Fibroblast of peridontal ligament (primary cell): Measurements from ENCODE around the gene GMDS.
A peak's percentile ranks its signal among the peaks of the same experiment; 100 is the strongest.

ENCODE experiments used
- DNase-seq: peaks from one replicate; pipeline ENCODE4 v3.0.0-alpha.2; 2010; ENCODE audit errors: extremely low read depth

Gene GMDS

DNA sequence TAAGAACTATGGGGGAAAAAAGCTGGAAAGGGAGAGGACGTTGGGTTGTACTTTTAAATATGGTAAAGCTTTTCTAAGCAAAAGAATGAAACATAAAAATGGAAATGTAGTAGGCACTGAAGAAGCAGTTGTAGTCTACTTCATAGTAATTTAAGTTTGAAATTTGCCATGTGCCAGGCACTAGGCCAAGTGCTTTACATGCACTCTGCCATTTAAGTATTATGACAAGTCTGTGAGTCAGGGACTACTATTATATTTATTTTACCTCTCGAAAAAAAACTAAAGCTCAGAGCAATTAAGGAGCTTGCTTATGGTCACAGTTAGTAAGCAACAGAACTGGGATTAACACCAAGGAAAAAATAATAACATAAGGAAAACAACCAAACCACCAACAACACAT lies 257.8 kb downstream of the GMDS start:
- peak; percentile 84 for DNase-seq

DNA sequence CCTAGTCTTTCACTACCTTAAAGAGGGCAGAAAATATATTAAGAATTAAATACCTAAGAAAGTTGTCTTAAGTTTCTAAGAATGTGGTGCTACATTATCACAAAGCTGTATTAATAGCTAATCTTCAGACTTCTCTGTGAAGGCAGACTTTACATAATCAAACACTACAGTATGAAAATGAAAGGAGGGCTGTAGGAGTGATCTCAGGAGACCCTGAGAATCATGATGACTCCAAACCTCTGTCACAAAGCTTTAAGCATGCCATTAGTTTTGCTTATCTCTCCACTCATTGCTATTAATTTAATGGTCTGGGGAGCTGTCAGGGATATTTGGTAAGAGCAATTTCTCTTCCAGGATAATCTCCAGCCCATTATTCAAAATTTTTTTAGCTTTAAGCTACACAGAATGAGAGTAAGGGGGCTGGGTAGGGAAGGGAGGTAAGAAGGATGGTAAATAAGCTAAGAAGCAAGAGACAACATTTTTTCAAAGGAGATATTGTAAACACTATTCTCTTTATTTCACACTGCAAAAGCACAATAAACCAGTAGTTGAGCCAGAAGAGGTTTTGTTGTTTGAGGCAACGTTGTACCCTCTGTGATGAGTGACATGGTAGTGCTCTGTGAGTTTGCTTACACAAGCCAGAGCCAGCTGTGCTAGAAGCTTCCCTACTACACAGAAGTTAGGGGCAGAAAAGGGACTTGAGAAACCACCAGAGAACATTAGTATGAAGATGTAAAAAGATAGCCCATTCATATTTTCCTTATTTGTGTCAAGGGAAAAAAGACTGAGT lies 258.8 kb downstream of the GMDS start:
- peak; percentile 24 for DNase-seq

DNA sequence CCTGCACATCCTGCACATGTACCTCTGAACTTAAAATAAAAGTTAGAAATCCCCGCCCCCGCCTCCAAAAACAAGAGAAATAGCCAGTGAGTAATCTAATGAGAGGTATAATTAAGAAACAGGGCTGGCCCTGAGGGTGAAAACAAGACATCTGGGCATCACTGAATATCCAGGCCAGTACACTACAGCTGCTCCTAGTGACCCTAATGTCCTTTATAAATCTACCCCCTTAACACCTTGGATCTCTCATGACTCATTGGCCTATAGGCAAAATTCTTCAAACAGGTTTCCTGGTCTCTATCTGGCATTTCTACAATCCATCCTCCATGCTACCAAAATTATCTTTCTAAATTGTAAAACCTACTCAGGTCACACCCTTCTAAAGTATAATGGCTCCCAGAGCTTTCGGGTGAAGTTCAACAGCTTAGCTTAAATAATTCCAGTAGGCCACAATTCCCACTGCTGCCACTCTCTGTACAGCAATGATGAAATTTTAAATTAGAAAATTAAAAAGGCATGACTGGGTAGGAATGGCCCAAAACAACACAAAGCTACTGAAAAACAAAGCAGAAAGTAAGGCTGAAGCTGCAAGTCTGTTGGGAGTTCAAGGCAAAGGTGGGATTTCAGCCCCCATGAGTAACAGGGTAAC lies 260.9 kb downstream of the GMDS start:
- peak; percentile 71 for DNase-seq

DNA sequence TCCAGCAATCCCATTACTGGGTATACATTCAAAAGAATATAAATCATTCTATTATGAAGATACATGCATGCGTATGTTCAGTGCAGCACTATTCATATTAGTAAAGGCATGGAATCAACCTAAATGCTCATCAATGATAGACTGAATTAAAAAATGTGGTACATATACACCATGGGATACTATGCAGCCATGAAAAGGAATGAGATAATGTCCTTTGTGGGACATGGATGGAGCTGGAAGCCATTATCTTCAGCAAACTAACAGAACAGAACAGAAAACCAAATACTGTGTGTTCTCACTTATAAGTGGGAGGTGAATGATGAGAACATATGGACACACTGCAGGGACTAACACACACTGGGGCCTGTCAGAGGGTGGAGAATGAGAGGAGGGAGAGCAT lies 261.6 kb downstream of the GMDS start:
- no peak for DNase-seq

GRCh38 chr6:1972962-1973361 lies 272.4 kb downstream of the GMDS start:
- DNase-seq = no peak

DNA sequence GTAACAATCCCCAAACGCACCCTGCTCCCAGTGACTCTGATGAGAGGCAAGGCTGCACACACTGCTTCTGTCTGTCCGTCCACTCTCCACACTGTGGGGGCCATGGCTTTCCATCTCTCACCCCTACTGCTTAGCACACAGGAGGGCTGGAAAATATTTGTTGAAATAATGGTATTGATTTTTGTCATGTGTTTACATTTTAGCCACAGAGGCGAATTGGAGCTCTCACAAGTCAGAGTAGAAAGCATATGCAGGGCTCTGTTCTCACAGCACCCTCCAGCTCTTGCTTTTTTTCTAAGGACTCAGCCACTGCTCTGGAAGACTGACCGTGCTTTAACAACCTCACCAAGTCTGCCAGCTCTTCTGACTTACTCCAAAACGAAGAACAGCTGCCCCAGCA lies 273.8 kb downstream of the GMDS start:
- peak; percentile 46 for DNase-seq

- DNase-seq = no peak
These were observed 275.2 kb downstream of the GMDS start for GRCh38 chr6:1970151-1970561.

- DNase-seq = no peak
These were observed 278.7 kb downstream of the GMDS start for GRCh38 chr6:1966713-1967112.

GRCh38 chr6:1965596-1966224 lies 279.7 kb downstream of the GMDS start:
- no peak for DNase-seq

GRCh38 chr6:1963596-1963995 lies 281.8 kb downstream of the GMDS start:
- no peak for DNase-seq

- no peak for DNase-seq
These were observed 283.2 kb downstream of the GMDS start for GRCh38 chr6:1962201-1962600.

DNA sequence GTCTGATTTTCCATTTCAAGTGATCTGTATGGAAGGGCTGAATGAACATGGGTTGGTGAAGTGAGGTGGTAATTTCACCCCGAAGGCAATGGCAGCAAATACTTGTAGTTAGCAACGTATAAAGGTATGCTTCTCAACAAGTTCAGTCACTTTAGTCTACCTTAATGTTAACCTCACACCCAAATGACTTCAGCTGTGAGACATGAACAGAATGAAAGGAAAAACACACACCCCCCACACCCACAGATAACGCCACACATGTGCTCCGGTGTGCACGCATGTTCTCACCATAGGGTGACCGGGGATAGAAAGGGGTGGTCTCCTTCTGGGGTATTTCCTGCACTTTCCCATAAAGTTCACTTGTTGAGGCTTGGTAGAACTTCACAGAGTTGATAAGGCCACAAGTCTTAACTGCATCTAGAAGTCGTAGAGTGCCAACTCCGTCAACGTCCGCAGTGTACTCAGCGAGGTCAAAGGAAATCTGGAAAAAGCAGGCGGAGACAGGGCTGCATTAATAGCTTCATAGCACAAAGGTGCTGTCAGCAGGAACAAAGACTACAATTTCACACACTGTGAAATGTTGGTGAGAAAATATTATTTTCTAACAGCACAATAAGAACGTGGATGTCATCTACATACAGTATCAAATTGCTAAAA lies 284.8 kb downstream of the GMDS start:
- no peak for DNase-seq

- DNase-seq = no peak
These were observed 287.1 kb downstream of the GMDS start for GRCh38 chr6:1958257-1958656.

DNA sequence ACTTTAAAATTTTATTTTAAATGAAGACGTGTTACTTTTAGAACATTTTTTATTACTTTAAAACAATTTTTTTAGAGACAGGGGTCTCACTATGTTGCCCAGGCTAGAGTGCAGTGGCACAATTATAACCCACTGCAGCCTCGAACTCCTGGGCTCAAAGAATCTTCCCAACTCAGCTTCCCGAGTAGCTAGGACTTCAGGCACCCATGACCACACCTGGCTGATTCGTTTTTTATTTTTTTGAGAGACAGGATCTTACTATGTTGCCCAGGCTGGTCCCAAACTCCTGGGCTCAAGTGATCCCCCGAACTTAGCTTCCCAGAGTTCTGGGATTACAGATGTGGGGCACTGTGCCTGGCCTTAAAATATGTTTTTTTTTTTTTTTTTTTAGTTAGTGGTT lies 287.7 kb downstream of the GMDS start:
- DNase-seq = no peak

- peak; percentile 89 for DNase-seq
These were observed 292.6 kb downstream of the GMDS start for GRCh38 chr6:1952740-1953360.

DNA sequence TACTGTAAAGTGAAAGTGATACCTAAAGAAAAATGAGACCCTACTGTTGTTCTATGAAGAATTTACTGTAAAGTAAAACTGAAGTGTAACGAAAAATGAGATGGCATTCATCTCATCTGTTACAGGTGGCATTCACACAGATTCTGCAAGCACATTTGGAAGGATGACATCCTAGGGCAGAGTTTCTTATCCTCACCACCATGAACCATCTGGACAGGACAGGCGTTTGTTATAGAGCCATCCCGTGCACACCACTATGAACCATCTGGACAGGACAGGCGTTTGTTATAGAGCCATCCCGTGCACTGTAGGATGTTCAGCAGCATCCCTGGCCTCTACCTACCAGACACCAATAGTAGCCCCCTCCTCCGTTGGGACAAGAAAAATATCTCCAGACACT lies 294.8 kb downstream of the GMDS start:
- no peak for DNase-seq

GRCh38 chr6:1949538-1949937 lies 295.9 kb downstream of the GMDS start:
- DNase-seq = peak; percentile 56

DNA sequence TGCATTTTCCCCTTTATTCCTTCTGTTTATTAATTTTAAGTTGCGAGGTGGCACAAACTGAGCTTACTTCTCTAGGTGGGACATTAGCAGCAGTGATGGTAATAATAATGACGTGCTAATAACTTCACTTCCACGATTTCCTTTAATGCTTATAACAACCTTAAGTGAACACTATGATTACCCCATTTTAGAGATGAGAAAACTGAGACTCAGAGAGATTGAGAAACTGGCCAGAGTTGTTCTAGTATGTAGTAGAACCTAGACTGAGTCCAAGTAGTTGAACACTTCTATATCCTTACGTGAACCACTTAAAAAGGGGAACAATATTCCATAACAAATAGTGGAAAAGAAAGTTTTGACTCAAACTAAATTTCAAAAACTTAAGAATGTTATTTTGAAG lies 297.5 kb downstream of the GMDS start:
- no peak for DNase-seq

GRCh38 chr6:1946583-1946982 lies 298.8 kb downstream of the GMDS start:
- no peak for DNase-seq

DNA sequence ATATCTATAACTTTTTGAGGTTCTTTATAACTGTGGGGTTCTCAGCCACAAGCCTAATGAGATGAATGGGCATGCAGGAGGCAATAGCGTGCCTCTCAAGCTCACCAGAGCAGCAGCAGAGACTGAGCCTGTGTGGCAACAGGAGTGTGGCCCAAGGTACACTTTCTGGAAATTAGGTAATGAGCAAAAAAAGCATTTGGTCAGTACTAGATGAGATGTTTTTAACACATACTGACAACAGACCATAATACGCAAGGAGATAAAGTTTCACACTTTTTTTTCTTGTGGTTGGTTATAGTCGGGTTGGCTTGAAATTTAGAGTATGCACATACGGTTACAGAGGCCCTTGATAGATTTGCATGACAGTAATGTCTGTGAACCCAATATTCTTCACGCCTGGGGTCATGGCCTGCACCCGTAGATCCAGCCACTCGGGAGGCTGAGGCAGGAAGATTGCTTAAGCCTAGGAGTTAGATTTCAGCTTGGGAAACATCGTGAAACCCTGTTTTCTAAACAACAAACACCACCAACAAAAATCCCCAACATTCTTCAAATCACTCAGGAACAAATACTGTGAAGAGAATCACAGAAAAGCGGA lies 300.1 kb downstream of the GMDS start:
- no peak for DNase-seq

DNA sequence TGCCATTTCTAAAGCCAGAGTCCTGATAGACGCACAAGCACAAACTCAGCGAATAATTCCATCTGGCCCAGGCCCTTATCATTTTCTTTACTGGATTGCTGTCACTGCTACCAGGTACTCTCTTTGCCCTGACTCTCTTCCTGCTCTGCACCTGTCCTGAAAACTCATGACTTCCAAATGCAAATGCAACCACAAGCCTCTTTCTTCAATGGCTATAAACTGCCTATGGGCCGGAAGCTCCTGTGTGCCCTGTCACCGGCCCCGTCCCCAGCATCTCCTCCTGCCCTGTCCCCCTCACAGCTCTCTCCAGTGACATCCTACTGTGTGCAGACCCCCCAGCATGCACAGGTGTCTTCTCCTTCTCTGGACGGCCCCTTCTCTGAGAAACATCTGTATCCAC lies 302.6 kb downstream of the GMDS start:
- no peak for DNase-seq

DNA sequence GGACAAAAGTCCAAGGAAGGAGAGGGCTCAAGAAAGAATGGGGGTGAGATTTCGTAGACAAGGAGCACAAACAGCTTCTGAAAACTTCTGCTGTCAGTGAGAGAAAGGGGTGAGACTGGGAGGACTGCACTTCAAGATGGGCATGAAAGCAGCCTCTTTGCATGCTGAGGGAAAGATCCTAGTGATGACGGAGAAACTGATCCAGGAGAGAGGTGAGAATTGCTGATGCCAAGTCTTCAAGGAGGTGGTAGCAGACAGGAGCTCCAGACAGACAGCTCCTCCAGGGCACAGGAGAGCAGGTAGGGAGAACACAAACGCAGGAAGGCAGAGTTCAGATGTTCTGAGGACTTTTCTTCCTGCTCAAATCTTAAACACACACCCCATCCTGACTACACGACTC lies 303.9 kb downstream of the GMDS start:
- no peak for DNase-seq
